Measurements from ENCODE around the gene WTIP. TPM values are rescaled to one million over a fixed set of nuclear protein-coding genes. Genes with fewer than 3 reads are reported as not detected.

Gene WTIP
- total RNA-seq, 3 donors from 2014 or later (not counting 1 experiment from before 2014, with no cell fraction given): 0.12 to 0.83 (median 0.45) TPM

GRCh38 chr19:34539396-34539795 lies 57.8 kb downstream of the WTIP start:
- Histone ChIP-seq H3K4me3 (ENCODE audit: low read length) (no peak overlapping the region), H3K27me3 (ENCODE audit: control insufficient read depth, insufficient read depth, low read length) (peaks cover 5% of the 10 kb centered on the region), H3K36me3 (ENCODE audit: control insufficient read depth, insufficient read depth, low read length) (no peaks in the 10 kb centered on the region), H3K4me1 (ENCODE audit: control insufficient read depth, insufficient read depth, low read length) (no peaks in the 10 kb centered on the region), H3K9me3 (ENCODE audit: control insufficient read depth, insufficient read depth, low read length) (peaks cover 3% of the 10 kb centered on the region), H3K27ac (ENCODE audit: low read length) (no peak overlapping the region)
- ATAC-seq (no peak), DNase-seq (no peak)
- 100% methylated on average over 1 of the region's 2 CpGs for WGBS (ENCODE audit: insufficient coverage)
- peaks cover 3 to 4% of the 10 kb centered on the region in 2 donors for H3K9me3 Mint-ChIP-seq
- H3K27me3 Mint-ChIP-seq (ENCODE audit: low read depth in 2 of 2): peaks cover 20 to 49% of the 10 kb centered on the region in 2 donors
- TF ChIP-seq, protein P1, sequence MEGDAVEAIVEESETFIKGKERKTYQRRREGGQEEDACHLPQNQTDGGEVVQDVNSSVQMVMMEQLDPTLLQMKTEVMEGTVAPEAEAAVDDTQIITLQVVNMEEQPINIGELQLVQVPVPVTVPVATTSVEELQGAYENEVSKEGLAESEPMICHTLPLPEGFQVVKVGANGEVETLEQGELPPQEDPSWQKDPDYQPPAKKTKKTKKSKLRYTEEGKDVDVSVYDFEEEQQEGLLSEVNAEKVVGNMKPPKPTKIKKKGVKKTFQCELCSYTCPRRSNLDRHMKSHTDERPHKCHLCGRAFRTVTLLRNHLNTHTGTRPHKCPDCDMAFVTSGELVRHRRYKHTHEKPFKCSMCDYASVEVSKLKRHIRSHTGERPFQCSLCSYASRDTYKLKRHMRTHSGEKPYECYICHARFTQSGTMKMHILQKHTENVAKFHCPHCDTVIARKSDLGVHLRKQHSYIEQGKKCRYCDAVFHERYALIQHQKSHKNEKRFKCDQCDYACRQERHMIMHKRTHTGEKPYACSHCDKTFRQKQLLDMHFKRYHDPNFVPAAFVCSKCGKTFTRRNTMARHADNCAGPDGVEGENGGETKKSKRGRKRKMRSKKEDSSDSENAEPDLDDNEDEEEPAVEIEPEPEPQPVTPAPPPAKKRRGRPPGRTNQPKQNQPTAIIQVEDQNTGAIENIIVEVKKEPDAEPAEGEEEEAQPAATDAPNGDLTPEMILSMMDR (IDR thresholded peaks at IDR 0.05): no peak
- no peak overlapping the region for H3K27ac Mint-ChIP-seq
- no peak overlapping the region for H3K4me3 Mint-ChIP-seq
- intact Hi-C loops (cut with micrococcal nuclease): no loop called here
- peaks cover 12% of the 10 kb centered on the region for H3K36me3 Mint-ChIP-seq
- H3K4me1 Mint-ChIP-seq: no peaks in the 10 kb centered on the region

DNA sequence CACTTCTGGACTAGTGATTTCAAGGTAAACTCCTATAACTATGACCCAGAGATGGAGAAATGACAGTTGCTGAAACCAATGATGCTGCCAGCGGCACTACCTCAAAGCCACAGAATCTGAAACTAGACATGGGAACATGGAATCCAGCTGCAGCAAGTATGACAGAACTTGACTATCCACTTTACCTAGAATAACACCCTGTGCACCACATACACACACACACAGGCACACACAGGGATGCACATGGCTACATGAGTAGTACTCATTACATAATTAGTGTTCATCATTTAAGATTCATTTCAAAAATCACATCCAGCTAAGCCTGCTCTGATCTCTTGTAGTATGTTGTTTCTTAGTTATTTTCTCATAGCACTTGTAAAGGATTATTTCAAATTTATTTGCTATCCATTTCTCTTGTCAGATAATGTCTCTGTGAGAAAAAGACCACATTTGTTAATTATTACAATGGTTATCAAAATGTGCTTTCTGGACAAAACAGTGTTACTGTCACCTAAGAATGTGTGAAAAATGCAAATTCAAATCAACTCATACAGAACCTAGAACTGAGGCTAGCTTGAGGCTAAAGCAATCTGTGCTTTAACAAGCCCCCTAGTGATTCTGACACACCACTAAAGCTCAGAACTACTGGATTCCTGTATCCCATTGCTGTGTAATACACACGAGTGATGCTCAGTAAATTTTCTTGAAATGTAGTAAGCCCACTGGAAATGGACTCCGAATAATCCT lies 59.4 kb downstream of the WTIP start:
- no peak for ATAC-seq
- TF ChIP-seq, protein P1 (IDR thresholded peaks at IDR 0.05): no peak
- no peak overlapping the region for H3K27ac Mint-ChIP-seq
- Histone ChIP-seq H3K9me3 (ENCODE audit: control insufficient read depth, insufficient read depth, low read length) (peaks cover 3% of the 10 kb centered on the region), H3K4me1 (ENCODE audit: control insufficient read depth, insufficient read depth, low read length) (no peaks in the 10 kb centered on the region), H3K27ac (ENCODE audit: low read length) (no peak overlapping the region), H3K4me3 (ENCODE audit: low read length) (no peak overlapping the region), H3K27me3 (ENCODE audit: control insufficient read depth, insufficient read depth, low read length) (peaks cover 5% of the 10 kb centered on the region), H3K36me3 (ENCODE audit: control insufficient read depth, insufficient read depth, low read length) (no peaks in the 10 kb centered on the region)
- H3K4me1 Mint-ChIP-seq: no peaks in the 10 kb centered on the region
- H3K9me3 Mint-ChIP-seq: peaks cover 3 to 4% of the 10 kb centered on the region in 2 donors
- intact Hi-C loops (cut with micrococcal nuclease): no loop called here
- no peak for DNase-seq
- peaks cover 15 to 45% of the 10 kb centered on the region in 2 donors for H3K27me3 Mint-ChIP-seq (ENCODE audit: low read depth in 2 of 2)
- no peak overlapping the region for H3K4me3 Mint-ChIP-seq
- peaks cover 12% of the 10 kb centered on the region for H3K36me3 Mint-ChIP-seq
- WGBS (ENCODE audit: insufficient coverage): 95% methylated on average over 3 of the region's 3 CpGs

GRCh38 chr19:34549833-34550232 lies 68.3 kb downstream of the WTIP start:
- H3K4me3 Mint-ChIP-seq: no peak overlapping the region
- Histone ChIP-seq H3K9me3 (ENCODE audit: control insufficient read depth, insufficient read depth, low read length) (no peaks in the 10 kb centered on the region), H3K27me3 (ENCODE audit: control insufficient read depth, insufficient read depth, low read length) (no peaks in the 10 kb centered on the region), H3K27ac (ENCODE audit: low read length) (no peak overlapping the region), H3K36me3 (ENCODE audit: control insufficient read depth, insufficient read depth, low read length) (no peaks in the 10 kb centered on the region), H3K4me1 (ENCODE audit: control insufficient read depth, insufficient read depth, low read length) (no peaks in the 10 kb centered on the region), H3K4me3 (ENCODE audit: low read length) (no peak overlapping the region)
- TF ChIP-seq, protein P1 (IDR thresholded peaks at IDR 0.05): no peak
- DNase-seq: no peak
- ATAC-seq: no peak
- WGBS (ENCODE audit: insufficient coverage): 76% methylated on average over 2 of the region's 2 CpGs
- H3K9me3 Mint-ChIP-seq: peaks cover 10 to 16% of the 10 kb centered on the region in 2 donors
- peaks cover 14 to 17% of the 10 kb centered on the region in 2 donors for H3K27me3 Mint-ChIP-seq (ENCODE audit: low read depth in 2 of 2)
- H3K4me1 Mint-ChIP-seq: no peaks in the 10 kb centered on the region
- H3K36me3 Mint-ChIP-seq: peaks cover 18% of the 10 kb centered on the region
- H3K27ac Mint-ChIP-seq: no peak overlapping the region
- intact Hi-C loops (cut with micrococcal nuclease): no loop called here

DNA sequence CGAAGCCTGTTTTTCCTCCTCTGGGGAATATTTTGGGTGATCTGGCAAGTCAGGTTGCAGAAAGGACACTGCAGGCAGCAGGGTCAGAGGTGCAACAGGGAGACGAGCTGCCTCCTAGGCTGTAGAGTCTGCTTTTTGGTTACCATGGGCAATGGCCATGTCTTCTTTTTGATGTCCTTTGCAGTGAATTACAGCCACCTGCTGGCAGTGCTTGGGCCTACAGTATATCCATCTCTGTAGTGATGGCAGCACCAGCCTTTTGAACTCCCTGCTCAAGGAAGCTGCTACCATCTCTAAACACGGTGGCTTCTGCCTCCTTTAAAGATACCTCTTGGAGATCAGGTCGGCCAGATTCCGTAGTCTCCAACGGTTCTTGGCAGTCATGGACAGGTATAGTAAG lies 73.9 kb downstream of the WTIP start:
- H3K27ac ChIP-seq (ENCODE audit: low read length): no peak overlapping the region
- no peak overlapping the region for H3K4me3 ChIP-seq (ENCODE audit: low read length)
- H3K9me3 ChIP-seq (ENCODE audit: control insufficient read depth, insufficient read depth, low read length): no peaks in the 10 kb centered on the region
- H3K36me3 ChIP-seq (ENCODE audit: control insufficient read depth, insufficient read depth, low read length): no peaks in the 10 kb centered on the region
- no peak overlapping the region for H3K4me3 Mint-ChIP-seq
- peaks cover under 1% of the 10 kb centered on the region for H3K36me3 Mint-ChIP-seq
- H3K27me3 Mint-ChIP-seq (ENCODE audit: low read depth in 2 of 2): peaks cover 14 to 46% of the 10 kb centered on the region in 2 donors
- 76% methylated on average over 6 of the region's 6 CpGs for WGBS (ENCODE audit: insufficient coverage)
- H3K4me1 ChIP-seq (ENCODE audit: control insufficient read depth, insufficient read depth, low read length): no peaks in the 10 kb centered on the region
- TF ChIP-seq, protein P1 (IDR thresholded peaks at IDR 0.05): no peak
- intact Hi-C loops (cut with micrococcal nuclease): no loop called here
- no peak for DNase-seq
- H3K27ac Mint-ChIP-seq: no peak overlapping the region
- H3K27me3 ChIP-seq (ENCODE audit: control insufficient read depth, insufficient read depth, low read length): no peaks in the 10 kb centered on the region
- no peaks in the 10 kb centered on the region for H3K4me1 Mint-ChIP-seq
- no peaks in the 10 kb centered on the region for H3K9me3 Mint-ChIP-seq
- no peak for ATAC-seq

Measured in natural killer cell (primary cell).